ENCODE results near the gene HADH.
A peak's percentile ranks its signal among the peaks of the same experiment; 100 is the strongest.
"Not testable (repeated sequence)": the region's sequence is repeated elsewhere in the genome, so short reads cannot be mapped to it uniquely, and the experiment has no call there.

The HADH gene

DNA sequence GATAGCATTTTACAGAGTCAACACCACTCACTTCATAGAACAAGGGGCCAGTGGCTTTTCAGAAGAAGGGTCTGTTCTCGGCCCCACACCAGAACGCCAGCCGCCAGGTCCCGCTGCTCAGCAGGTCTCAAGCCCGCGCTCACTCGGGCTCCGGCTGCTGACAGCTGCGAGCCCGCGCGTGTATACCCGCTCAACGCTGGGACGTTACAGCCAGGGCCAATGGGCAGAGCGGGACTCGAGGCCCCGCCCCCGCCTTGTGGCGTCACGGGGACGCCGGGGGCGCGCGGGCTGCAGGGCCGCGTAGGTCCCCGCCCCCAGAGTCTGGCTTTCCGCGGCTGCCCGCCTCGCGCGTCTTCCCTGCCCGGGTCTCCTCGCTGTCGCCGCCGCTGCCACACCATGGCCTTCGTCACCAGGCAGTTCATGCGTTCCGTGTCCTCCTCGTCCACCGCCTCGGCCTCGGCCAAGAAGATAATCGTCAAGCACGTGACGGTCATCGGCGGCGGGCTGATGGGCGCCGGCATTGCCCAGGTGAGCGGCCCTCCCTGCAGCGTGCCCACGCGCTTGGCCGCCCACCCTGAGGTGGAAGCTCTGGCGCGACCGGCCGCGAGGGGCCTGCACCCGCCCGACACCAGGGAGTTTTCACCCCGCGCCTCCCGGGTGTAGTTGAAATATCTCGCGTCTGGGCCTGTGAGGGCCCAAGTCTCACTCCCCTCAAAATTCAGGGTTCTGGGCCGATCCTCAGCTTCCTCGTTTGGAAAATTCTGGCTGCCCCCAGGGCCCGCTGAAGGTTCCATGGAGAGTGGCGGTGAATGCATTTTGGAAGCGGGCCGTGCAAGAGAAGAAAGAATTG lies at the start of gene HADH:
TSS of gene HADH (plus strand) at position 353 of the 850 bp plus-strand sequence. CDS start at position 397, 44 bp downstream.
- DNase-seq (ENCODE audit: low read depth) = peak; percentile 92

DNA sequence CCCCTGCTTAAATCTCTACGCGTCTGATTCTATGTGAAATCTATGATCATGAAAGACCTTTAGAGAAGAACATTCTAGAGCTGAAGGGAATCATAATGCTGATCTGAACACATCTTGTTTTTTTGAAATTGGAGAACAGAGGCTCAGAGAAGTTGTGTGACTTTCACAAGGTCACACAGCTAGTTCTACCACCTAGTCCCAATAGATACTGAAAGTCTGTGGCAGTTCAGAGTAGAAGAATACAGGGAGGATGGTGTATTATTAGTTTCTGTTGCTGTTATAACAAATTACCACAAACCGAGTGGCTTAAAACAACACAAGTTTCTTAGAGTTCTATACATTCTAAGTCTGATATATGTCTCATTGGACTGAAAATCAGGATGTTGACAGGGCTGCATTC lies 43.9 kb upstream of the HADH start:
- DNase-seq (ENCODE audit: low read depth) = no peak

DNA sequence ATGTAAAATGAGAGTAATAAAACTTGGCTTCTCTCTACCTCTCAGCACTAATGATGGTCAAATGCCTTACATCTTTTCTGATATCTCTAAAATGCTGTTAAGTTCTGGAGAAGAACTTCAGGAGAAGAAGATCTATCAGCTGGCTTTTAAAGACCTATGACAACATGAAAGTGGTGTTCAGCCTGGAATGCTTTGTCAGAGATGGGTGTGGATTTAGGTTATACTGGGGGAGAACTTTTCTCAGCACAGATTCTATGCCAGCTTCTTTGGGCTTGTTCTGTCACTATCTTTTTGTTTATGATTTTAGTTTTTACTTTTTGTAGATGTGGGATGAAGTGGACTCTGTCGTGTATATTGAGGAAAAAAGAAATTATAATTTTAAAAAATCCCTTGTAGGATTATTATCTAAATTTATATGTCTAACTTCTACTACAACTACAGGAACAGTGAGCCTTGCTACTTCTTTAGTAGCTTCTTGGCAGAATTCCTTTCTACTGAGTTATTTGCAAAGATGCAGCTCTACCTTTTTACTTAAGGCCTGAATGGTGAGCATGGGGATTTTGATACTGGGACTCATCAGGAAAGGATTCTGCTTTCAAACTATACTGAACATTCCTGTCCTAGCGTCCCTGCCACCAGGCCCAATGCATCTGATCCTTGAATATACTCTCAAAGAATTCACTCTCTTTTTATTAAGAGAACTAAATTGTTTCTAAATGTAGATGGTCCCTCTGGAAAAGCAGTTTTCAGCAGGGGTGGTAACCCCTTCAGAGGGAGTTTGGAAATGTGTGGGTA lies 38.7 kb upstream of the HADH start:
- no peak for DNase-seq (ENCODE audit: low read depth)

DNA sequence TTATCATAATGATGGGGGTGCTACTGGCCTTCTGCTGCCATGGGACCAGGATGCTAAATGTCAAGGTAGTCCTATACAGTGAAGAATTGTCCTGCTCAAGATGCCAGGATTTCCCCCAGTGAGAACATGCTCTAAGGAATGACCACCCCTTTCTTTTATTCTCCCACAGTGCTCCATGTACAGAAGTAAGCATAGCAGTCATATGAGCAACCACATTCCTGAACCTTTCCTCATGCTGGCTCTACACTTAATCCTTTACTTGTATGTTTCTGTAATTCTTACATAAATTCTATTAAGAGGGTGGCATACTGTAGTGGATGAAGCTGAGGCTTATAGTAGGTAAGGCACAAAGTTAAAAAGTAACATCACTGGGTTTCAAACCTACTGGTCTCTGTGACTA lies 38.1 kb upstream of the HADH start:
- no peak for DNase-seq (ENCODE audit: low read depth)

DNA sequence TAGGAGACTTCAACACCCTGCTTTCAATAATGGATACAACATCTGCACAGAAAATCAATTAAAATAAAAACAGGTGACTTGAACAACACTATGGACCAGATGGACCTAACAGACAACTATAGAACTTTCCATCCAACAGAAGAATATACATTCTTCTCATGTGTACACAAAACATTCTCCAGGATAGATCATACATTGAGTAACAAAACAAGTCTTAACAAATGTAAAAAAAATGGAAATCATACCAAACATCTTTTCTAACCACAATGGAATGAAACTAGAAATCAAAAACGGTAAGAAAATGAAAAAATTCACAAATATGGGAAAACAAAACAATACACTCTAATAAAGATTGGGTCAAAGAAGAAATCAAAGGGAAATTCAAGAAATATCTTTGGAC lies 33.7 kb upstream of the HADH start:
- DNase-seq (ENCODE audit: low read depth) = no peak

DNA sequence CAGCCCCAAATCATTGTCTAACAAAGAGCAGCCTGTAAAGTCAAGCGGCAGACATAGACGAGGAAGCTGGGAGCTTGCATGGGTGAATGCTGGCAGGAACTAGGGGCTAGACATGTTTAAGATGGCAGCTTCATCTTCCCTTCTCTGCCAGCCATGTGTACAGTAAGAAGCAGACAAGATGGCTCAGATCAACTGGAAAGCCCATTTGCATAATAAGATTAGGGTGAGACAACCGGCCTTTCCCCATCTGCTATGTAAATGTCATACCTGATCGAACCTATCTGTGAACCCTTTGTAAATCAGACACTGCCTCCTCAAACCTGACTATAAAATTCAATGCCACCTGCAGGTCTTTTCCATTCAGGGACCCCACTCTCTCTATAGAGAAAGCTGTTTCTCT lies 22.8 kb upstream of the HADH start:
- DNase-seq (ENCODE audit: low read depth) = no peak

DNA sequence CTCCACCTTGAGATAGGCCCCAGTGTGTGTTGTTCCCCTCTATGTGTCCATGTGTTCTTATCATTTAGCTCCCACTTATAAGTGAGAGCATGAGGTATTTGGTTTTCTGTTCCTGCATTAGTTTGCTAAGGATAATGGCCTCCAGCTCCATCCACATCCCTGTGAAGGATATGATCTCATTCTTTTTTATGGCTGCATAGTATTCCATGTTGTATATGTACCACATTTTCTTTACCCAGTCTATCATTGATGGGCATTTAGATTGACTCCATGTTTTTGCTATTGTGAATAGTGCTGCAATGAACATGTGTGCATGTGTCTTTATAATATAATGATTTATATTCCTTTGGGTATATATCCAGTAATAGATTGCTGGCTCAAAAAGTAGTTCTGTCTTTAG lies 22.2 kb upstream of the HADH start:
- DNase-seq (ENCODE audit: low read depth) = not testable (repeated sequence)

DNA sequence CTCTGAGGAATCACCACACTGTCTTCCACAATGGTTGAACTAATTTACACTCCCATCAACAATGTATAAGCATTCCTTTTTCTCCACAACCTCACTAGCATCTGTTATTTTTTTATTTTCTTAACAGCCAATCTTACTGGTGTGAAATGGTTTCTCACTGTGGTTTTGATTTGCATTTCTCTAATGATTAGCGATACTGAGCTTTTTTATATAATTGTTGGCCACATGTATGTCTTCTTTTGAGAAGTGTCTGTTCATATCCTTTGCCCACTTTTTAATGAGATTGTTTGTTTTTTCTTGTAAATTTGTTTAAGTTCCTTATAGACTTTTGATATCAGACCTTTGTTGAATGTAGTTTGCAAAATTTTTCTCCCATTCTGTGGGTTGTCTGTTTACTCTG lies 21.8 kb upstream of the HADH start:
- DNase-seq (ENCODE audit: low read depth) = not testable (repeated sequence)

DNA sequence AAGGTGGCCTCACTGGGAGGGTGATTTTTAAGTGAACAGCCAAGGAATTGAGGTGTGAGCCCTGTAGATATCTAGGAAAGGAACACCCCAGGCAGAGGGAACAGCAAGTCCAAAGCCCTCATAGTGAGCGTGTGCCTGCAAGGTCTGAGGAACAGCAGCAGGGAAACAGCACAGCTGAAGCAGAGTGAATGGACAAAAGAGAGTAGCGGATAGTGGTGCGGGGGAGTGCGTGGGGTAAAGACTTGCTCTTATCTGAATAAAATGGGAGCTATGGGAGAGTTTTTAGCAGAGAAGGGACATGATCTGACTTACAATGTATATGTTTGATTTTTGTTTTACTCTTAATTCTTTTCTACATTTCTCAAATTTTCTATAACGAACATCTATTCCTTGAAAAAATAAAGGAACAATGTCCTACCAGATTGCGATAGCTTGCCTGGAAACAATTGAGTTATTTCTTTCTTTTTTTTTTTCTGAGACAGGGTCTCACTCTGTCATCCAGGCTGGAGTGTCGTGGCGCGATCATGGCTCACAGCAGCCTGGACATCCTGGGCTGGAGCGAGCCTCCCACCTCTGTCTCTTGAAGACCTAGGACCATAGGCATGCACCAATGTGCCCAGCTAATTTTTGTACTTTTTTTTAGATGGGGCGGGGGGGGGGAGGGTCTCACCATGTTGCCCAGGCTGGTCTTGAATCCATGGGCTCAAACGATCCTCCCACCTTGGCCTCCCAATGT lies 19.5 kb upstream of the HADH start:
- DNase-seq (ENCODE audit: low read depth) = no peak

DNA sequence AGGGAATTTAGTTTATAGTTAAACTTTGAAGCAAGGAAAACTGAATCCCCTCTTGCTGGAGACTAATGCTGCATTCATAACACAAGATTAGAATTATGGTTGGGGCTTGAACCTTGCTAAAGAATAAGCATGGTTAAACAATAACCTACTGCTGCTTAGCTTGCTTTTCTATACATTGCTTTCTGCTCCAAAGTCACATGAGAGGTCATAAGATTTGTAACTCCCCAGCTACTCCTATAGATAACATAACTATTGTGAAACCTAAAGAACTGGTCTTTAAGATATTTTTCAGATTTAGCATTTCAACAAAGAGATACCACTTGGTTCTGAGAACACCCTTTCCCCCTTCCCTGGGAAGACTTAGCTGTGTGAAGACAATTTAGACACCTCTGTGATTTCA lies 17.1 kb upstream of the HADH start:
- no peak for DNase-seq (ENCODE audit: low read depth)

DNA sequence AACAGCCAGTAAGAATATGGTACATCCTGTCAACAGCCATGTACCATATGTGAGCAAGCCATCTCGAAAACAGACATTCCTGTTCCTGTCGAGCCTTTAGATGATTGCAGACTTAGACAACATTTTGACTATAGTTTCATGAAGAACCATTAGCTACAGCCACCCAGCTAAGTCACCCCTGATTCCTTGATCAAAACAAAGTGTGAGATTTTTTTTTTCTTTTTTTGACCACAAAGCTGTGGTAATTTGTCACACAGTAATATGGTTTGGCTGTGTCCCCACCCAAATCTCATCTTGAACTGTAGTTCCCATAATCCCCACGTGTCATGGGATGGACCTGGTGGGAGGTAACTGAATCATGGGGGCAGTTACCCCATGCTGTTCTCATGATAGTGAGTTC lies 15.2 kb upstream of the HADH start:
- DNase-seq (ENCODE audit: low read depth) = no peak

DNA sequence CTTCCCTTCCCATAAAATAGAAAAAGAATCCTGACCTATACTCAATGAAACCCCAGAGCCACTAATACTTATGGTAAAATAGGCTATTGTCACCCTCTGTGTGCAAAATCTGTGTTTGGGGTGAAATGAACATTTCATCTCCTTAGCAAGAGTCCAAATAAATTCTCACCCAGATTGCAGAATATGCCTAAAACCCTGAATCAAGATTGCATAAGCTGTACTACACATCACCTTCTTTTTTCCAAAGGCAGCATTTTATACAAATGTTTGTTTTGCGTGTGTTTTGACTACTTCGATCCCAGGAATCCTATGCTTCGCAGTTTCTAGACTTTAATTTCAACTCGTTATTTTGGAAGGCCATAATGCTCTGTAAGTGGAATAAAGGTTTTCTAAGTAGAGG lies 12.2 kb upstream of the HADH start:
- DNase-seq (ENCODE audit: low read depth) = no peak

DNA sequence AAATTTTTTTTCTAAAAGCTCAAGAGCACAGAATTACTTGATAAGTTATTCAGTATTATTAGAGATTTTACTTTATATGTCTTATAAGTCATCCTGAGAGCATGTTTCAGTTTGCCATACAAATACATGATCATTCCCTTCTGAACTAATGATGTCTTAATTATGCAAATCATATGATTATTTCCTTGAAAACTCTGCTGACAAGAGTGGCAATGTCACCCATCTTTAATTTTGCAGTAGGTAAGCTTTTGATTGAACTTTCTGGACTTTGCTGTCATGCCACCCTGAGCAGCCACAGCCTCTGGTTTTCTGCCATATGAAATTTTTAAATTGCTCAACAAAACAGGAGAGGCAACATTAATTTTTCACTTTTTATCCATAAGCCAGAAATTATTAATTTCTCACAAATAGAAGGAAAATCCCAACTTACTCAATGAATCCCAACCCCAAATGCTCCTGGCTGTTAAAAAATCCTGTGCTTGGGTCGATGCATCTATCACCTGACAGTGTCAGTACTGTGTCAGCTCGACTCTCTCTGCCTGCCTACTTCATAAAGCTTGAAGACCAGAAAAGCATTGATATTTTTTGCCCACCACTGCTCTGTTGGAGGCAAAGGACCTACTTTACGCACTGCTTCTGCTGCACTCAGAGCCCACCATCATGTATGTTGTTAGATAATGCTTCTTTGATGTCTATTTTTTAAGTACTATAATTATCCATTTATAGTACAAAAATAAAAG lies 11.6 kb upstream of the HADH start:
- DNase-seq (ENCODE audit: low read depth) = no peak

DNA sequence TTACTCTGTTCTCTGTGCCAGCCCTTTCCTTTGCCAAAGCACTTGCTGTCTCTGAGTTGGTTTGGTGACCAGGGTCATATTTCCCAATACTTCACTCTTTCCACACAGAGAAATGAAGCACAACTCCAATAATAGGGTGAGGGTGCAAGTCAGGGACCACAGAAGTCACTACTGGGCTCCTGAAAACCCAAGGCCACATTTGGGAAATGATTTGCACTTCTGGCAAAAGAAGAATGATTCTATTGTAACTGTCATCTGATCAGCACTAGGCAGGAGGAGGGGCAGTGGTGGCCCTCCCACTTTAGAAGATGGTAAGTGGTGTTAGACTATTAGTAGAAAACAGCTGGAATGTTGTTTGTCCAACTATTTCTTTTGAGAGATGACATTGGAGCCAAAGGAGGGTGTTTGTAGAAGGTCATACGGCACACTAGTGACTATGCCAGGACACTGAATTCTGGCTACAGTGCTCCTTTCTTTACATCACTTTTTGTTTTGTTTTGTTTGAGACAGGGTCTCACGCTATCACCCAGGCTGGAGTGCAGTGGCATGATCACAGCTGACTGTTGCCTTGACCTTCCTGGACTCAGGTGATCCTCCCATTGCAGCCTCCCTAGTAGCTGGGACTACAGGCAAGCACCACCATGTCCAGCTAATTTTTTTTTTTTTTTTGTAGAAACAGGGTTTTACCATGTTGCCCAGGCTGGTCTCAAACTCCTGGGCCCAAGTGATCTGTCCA lies 10.8 kb upstream of the HADH start:
- no peak for DNase-seq (ENCODE audit: low read depth)

DNA sequence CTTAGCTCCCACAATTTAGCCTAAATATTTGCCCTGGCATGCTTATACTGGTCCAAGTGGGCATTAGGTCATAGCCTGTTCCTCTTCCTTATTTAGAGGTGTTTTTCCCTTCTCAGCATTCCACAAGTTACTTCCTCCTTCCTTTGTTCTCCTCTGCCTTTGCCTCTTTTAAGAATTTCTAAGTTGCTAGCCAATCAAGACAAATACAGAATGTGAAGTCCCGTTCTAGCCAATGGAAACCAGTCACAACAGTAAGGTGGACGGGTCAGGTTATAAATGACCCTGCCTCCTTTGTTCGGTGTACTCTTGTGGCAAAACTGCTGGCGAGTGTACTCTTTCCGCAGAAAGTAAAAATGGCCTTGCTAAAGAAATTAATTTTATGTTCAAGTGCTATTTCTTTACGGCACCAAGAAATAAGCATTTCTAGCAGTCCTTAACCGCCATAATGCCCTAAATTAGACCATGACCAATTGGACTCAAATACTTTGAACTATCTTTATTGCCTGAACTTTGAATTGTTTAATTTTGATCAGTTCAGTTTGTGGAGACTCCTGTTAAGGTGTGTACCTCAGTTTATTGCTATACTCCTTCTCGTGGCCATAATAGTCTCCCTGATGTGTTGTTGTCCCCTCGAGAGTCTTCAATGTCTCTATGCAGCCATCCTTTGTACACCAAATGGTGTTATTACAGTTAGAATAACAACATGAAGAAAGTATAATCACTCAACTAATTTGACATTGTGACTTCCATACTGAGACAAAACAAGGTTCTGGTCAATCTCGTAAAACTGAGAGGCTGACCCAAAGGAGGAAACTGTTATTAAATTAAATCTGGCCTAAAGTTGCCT lies 1.6 kb upstream of the HADH start:
- DNase-seq (ENCODE audit: low read depth) = no peak

DNA sequence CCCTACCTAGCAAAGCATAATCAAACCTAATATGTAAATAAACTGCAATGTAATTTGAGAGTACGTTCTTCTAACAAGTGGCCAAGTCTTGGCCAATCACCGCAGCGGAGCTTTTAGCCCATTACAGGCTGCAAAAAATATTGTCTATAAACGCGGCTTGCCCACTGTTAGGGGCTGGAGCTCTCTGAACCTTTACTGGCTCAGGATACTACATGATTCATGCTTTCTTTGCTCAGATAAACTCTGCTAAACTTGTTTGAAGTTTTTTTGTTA lies 990 bp upstream of the HADH start:
- no peak for DNase-seq (ENCODE audit: low read depth)

DNA sequence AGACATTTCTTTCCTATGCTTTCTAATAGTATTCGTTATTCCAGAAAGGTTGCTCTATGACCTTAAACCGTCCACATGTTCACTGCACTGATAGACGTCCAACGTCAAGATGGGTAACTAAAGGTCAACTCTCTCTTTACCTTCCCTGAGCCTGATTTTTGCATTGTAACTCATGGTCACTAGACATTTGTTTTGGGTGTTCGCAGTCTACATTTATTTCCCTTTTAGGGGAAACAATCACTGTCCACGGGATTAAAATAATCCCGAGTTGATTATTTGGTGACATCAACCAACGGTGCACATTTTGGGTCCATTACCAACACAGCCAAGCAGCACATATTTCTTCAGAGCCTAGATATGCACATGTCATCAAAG lies 540 bp upstream of the HADH start:
- DNase-seq (ENCODE audit: low read depth) = no peak

DNA sequence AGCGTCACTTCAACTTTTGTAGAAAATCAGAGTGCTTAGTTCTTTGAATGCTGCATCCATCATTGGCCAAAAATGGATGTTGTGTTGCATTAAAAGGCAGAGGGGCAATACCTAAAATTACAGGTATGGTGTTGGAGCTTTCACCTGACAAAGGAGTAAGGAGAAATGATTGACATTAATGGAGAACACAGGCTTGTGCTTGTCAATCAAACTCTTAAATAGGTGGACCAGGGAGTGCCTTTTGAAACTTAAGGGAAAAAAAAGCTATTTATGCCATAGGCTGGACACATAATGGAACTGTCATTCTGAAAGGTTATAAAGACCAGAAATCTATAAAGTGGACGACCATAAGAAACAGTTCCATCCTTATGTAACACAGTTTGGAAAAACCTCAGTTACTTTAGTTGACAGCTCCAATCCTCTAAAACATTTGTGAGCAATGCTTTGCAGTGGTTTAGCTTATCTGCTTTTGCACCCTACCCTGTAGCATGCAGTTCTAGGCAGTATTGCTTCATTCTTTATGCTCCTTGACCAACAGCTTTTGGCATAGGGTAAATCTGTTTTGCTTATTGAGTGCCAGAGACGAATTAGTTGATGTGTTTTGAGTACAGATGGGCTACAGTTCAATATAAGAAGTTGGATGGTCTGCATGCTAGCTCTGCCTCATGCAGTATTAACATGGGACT lies 2.4 kb downstream of the HADH start:
- no peak for DNase-seq (ENCODE audit: low read depth)

DNA sequence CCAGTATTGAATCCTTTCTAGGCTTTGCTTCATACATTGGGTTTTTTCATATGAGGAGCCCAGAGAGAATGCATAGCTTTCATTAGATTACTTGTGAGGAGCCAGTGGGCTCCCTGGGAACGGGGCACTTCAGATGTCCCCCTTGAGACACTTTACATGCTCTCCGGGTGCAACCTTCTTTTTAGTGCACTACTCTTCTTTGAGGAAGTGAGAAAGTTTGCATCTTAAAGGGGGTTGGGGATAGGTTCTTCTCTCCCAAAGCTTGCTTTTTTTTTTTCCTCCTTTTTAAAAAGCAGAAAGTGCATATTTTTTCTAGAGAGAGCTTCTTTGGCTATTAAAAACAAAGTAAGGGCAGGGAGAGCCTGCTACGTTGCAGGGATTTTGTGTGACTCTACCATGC lies 4.3 kb downstream of the HADH start:
- DNase-seq (ENCODE audit: low read depth) = no peak

DNA sequence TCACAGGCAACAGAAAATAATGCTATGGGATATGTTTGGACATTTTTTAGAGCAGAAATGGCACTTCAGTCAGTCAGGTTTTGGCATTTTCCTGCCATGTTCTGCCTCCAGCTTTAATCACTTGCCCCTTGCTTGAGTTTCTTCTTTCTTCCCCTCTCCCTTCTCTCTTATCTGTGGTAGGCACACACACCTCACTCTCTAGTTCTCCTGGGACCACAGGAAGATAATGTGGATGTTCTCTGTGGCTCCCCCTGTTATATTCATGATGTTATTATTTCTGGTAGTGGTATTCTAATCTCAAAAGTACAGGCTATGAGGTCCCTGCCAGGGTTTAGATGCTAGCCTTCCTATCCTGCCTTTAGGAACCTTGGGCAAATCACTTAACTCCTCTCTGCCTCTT lies 5.2 kb downstream of the HADH start:
- no peak for DNase-seq (ENCODE audit: low read depth)
